OCI-LY7 (cell line): ENCODE measurements around the gene USP32. TPM values are rescaled to one million over a fixed set of nuclear protein-coding genes. Genes with fewer than 3 reads are reported as not detected.

Experiments
- BruUV-seq: library from RNA; stranded (reverse); fragments of 400-500 nt; replicated peaks from 2 replicates; lab custom pipeline; 2021; lab: Mats Ljungman, UMichigan
- CTCF ChIA-PET: fragments of 300-600 bp; sonication (Branson Sonifier 250); formaldehyde crosslinking; loops from one replicate; lab custom pipeline; 2022; ENCODE audit warnings: antibody characterized with exemption; ENCODE audit not compliant: unreplicated experiment; lab: Charles Lee
- POLR2A ChIA-PET: fragments of 300-600 bp; sonication (Branson Sonifier 250); formaldehyde crosslinking; loops from one replicate; lab custom pipeline; 2022; ENCODE audit warnings: antibody characterized with exemption; lab: Charles Lee
- DNase-seq: peaks from one replicate; pipeline ENCODE4 v3.0.0-alpha.2; 2015; ENCODE audit warnings: low spot score
- H2AFZ ChIP-seq: fragments of 200-600 bp; sonication (generic), shearing (Covaris generic); 2 replicates; pipeline ENCODE4 v1.6.1; 2014; ENCODE audit warnings: mild to moderate bottlenecking, antibody characterized with exemption, low read length, moderate library complexity
- H3K27ac ChIP-seq: fragments of 200-600 bp; sonication (generic); 2 replicates; pipeline ENCODE4 v1.5.1; 2014; ENCODE audit warnings: mixed run types, low read depth, mild to moderate bottlenecking, moderate library complexity, low read length, inconsistent platforms; ENCODE audit not compliant: poor library complexity, severe bottlenecking
- H3K36me3 ChIP-seq: fragments of 200-600 bp; sonication (generic); 2 replicates; pipeline ENCODE4 v1.6.1; 2014; ENCODE audit warnings: mild to moderate bottlenecking, antibody characterized with exemption, low read length, moderate library complexity, mixed read lengths; ENCODE audit not compliant: insufficient read depth
- H3K4me1 ChIP-seq: fragments of 200-600 bp; sonication (generic); 2 replicates; pipeline ENCODE4 v1.5.1; 2014; ENCODE audit warnings: mild to moderate bottlenecking, low read length; ENCODE audit not compliant: insufficient read depth, poor library complexity, severe bottlenecking
- H3K4me2 ChIP-seq: fragments of 200-600 bp; sonication (generic); 2 replicates; pipeline ENCODE4 v1.6.1; 2014; ENCODE audit warnings: mild to moderate bottlenecking, low read length
- H3K4me3 ChIP-seq: fragments of 200-600 bp; sonication (generic); 2 replicates; pipeline ENCODE4 v1.5.1; 2014; ENCODE audit warnings: mild to moderate bottlenecking, low read depth, low read length; ENCODE audit not compliant: poor library complexity, severe bottlenecking
- H3K79me2 ChIP-seq: fragments of 200-600 bp; sonication (generic); 2 replicates; pipeline ENCODE4 v1.6.1; 2016; ENCODE audit warnings: low read depth, mild to moderate bottlenecking, low read length, moderate library complexity, mixed read lengths; ENCODE audit not compliant: insufficient read depth
- H3K9me2 ChIP-seq: fragments of 200-600 bp; sonication (generic); 2 replicates; pipeline ENCODE4 v1.6.1; 2016; ENCODE audit warnings: mild to moderate bottlenecking, low read length, mixed read lengths; ENCODE audit not compliant: insufficient read depth
- H3K9me3 ChIP-seq: fragments of 200-600 bp; sonication (generic); 2 replicates; pipeline ENCODE4 v1.6.1; 2014; ENCODE audit warnings: mild to moderate bottlenecking, mixed run types, low read length, mixed read lengths
- H4K20me1 ChIP-seq: fragments of 200-600 bp; sonication (generic); 2 replicates; pipeline ENCODE4 v1.6.1; 2014; ENCODE audit warnings: mild to moderate bottlenecking, antibody characterized with exemption, low read length, moderate library complexity, mixed read lengths; ENCODE audit not compliant: insufficient read depth
- CTCF ChIP-seq: fragments of 200-600 bp; sonication (generic); conservative IDR thresholded peaks from 2 replicates; pipeline ENCODE4 v1.5.1; 2014; ENCODE audit warnings: mild to moderate bottlenecking, antibody characterized with exemption, low read length, moderate library complexity, mixed read lengths
- EZH2phosphoT487 ChIP-seq: fragments of 200-600 bp; sonication (generic); IDR thresholded peaks from 2 replicates; pipeline ENCODE4 v1.6.1; 2018; ENCODE audit warnings: low read depth, borderline replicate concordance, mild to moderate bottlenecking, mixed run types, antibody characterized with exemption, low read length, moderate library complexity, mixed read lengths
- intact Hi-C: fragments of 100-400 bp; cut with micrococcal nuclease; formaldehyde crosslinking; loops from one replicate; pipeline ENCODE4 v1.10.0; 2022; ENCODE audit not compliant: unreplicated experiment
- total RNA-seq, 2 experiments: library from RNA; depleted of rRNA in 1 of 2; stranded (reverse); fragments of >200 nt in 1 of 2; shearing (Covaris generic) in 1 of 2; gene quantifications; 2 replicates each; pipeline ENCODE4 v1.2.3, GENCODE V29; 2014 to 2022

The USP32 gene
- total RNA-seq, 2 experiments from 2014 or later, result 16.9 to 28.0 TPM

- intact Hi-C loops, result no loop called here
- POLR2A ChIA-PET, result interaction anchor here (0.6 kb wide), 1 partner anchor 711 kb away, joined by 4 read pairs; no protein-coding TSS in a partner anchor
- BruUV-seq, result no TSS peak
Measured at GRCh38 chr17:60252459-60252858, 139.5 kb downstream of the USP32 start.

GRCh38 chr17:60249290-60249826 is 142.6 kb downstream of the USP32 start:
- CTCF ChIA-PET, result no interaction called here
- POLR2A ChIA-PET, result no interaction called here
- BruUV-seq, result no TSS peak
- H3K9me2 ChIP-seq, result no peaks in the 10 kb centered on the region
- no peak for TF ChIP-seq EZH2phosphoT487
- no peak for TF ChIP-seq CTCF
- intact Hi-C loops, result no loop called here
- H2AFZ ChIP-seq, result no peak overlapping the region
- H3K36me3 ChIP-seq, result peaks cover 14% of the 10 kb centered on the region
- no peak overlapping the region for H3K4me2 ChIP-seq
- no peak for DNase-seq
- no peak overlapping the region for H3K27ac ChIP-seq
- no peaks in the 10 kb centered on the region for H3K4me1 ChIP-seq
- H3K79me2 ChIP-seq, result no peaks in the 10 kb centered on the region
- H3K4me3 ChIP-seq, result no peak overlapping the region
- 0 out of 2 replicates have a peak, but pooled peaks cover 10% of the 10 kb centered on the region for H3K9me3 ChIP-seq
- no peaks in the 10 kb centered on the region for H4K20me1 ChIP-seq

More at GRCh38 chr17:60252459-60252858, 139.5 kb downstream of the USP32 start:
- CTCF ChIA-PET, result no interaction called here
- TF ChIP-seq CTCF (no peak), EZH2phosphoT487 (no peak)
- H3K9me3 ChIP-seq, result 0 out of 2 replicates have a peak, but pooled peaks cover 10% of the 10 kb centered on the region
- H3K79me2 ChIP-seq, result no peaks in the 10 kb centered on the region
- no peaks in the 10 kb centered on the region for H3K9me2 ChIP-seq
- H3K27ac ChIP-seq, result no peak overlapping the region
- peaks cover 14% of the 10 kb centered on the region for H3K36me3 ChIP-seq
- H4K20me1 ChIP-seq, result no peaks in the 10 kb centered on the region
- no peak for DNase-seq
- H3K4me2 ChIP-seq, result no peak overlapping the region
- H2AFZ ChIP-seq, result no peak overlapping the region
- H3K4me3 ChIP-seq, result no peak overlapping the region
- no peaks in the 10 kb centered on the region for H3K4me1 ChIP-seq

GRCh38 chr17:60248618-60249289 is 143.2 kb downstream of the USP32 start:
- no peak for DNase-seq
- Histone ChIP-seq H3K4me2 (no peak overlapping the region), H3K79me2 (no peaks in the 10 kb centered on the region), H4K20me1 (no peaks in the 10 kb centered on the region), H3K4me3 (no peak overlapping the region), H3K9me2 (no peaks in the 10 kb centered on the region), H3K27ac (no peak overlapping the region), H3K36me3 (peaks cover 14% of the 10 kb centered on the region), H2AFZ (no peak overlapping the region), H3K9me3 (0 out of 2 replicates have a peak, but pooled peaks cover 10% of the 10 kb centered on the region), H3K4me1 (no peaks in the 10 kb centered on the region)
- BruUV-seq, result no TSS peak
- TF ChIP-seq CTCF (no peak), EZH2phosphoT487 (no peak)
- intact Hi-C loops, result no loop called here
- ChIA-PET CTCF (no interaction called here), POLR2A (interaction anchor here (0.7 kb wide), 1 partner anchor 91 kb away, joined by 5 read pairs; no protein-coding TSS in a partner anchor)
